HG03060 (cell line): ENCODE measurements around the gene MOCS3.

Source experiments
- ATAC-seq: cut with Tn5 transposase; IDR thresholded peaks from one replicate; pipeline ENCODE4 v1.9.1; 2021; ENCODE audit warnings: low read depth, moderate number of reproducible peaks; ENCODE audit not compliant: unreplicated experiment

Gene MOCS3

GRCh38 chr20:50980071-50980681, 21.6 kb downstream of the MOCS3 start:
- ATAC-seq, result no peak

DNA sequence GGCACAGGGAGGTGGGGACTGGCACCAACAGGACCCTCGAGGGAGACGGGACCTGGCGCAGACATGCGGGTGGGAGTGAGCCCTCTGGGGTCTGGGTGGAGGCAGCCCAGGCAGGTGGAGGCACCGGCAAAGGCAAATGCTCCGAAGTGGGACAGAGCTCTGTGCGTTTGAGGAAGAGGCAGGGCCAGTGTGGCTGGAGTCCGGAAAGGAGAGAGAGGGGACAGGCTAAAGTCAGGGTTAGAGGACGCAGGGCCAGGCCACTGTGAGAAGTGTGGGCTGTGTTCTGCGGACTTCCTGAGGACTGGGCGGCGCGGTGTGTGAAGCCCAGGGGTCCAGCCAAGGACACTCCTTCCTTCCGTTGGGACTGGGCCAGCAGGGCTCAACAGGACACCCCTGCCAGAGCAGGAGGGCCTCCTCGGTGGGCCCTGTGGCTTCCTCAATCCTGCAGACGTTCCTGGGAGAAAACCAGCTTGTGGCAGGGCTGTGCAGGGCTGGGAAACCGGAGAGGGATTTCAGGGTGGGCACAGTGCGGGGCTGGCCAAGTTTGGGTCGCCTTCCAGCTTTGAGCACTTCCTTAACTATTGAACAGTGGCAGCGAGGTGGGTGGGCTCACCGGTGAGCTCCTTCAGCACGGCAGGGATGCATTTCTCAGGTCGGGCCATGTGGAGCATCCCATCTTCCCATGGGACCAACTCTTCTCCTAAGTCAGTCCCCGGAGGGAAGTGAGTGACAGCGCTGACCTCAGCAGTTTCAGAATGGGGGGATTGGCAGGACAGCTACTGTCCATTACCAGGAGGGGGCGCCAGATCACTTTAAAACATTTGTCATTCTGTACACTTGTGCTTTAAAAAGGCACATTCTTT, 22.5 kb downstream of the MOCS3 start:
- ATAC-seq, result no peak

GRCh38 chr20:50981714-50982048, 23.1 kb downstream of the MOCS3 start:
- ATAC-seq, result no peak

DNA sequence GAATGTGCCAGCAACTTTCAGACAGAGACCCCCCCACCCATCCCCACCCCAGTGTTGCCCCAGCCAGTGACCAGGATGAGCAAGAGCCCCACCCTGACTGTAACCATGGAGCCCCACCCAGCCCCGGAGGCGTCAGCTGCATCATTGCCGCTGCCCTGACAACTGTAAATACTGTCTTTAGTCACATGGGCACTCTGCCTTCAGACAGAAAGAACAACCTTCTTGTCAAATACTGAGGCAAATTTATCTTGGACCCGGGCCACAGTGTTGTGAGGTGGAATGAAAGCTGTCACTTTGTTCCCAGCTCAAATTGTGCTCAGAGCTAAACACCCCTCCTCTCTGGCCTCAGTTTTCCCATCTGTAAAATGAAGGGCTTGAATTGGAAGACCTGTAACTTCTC, 23.7 kb downstream of the MOCS3 start:
- ATAC-seq, result no peak

- ATAC-seq, result no peak
These were observed 24.7 kb downstream of the MOCS3 start for GRCh38 chr20:50983321-50983720.

DNA sequence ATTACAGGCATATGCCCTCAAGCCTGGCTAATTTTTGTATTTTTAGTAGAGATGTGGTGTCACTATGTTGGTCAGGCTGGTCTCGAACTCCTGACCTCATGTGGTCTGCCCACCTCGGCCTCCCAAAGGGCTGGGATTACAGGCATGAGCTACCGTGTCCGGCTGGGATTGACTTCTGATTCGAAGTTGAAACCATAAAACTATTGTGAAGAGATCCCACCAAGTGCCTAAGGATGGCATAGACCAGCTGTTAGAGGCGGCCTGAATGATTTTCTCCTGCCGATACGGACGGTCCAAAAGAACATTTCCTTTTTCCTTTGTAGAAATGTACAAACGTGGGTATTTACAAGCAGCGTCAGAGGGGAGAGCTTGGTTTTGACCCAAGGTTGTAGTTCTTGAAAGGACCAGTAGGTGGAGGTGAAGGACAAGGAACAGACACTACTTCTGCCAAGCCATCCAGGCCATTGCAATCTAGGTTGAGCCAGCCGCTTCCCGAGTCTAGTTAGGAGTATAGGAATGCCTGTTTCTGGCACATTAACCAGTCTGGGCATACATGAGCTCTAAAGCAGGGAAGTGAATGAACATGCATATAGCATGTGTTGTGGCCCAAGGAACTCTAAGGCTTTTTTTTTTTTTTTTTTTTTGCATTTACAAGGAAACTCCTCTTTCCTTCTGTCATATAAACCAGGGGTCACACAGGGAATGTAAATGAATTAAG, 29.0 kb downstream of the MOCS3 start:
- ATAC-seq, result no peak

DNA sequence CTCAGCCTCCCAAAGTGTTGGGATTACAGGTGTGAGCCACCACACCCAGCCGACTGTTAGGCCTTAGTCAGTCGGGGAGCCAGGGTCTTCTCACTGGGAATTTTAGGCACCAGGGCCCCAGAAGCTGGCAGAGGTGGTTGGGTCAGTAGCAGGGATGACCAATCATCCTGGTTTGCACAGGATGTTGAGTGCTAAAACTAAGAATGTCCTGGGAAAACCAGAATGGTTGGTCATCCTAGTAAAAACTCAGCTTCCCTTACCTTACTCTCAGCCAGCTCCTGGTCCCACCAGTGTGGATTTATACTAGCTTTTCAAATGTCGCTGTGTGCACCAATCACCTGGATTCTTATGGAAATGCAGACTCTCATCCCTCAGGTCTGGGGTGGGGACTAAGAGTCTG, 32.5 kb downstream of the MOCS3 start:
- no peak for ATAC-seq

DNA sequence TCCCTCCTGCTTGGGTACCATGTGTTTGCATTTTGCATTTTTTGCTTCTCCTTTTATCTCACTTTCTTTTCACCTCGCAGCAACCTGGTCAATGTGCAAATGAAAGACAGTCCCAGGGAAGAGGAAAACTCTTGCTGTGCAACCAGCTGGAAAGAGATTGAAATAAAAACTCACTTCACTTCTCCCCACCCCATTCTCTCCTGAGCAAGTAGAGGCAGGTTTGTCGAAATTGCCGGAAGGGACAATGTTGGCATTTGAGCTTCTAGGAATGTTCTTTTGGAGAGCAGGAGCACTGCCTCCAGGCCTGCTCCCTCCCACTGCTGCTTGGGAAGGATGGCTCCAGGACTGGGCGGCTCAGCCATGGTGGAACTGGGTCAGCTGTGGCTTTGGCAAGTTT, 33.7 kb downstream of the MOCS3 start:
- no peak for ATAC-seq

- no peak for ATAC-seq
These were observed 34.3 kb downstream of the MOCS3 start for GRCh38 chr20:50992733-50993457.

DNA sequence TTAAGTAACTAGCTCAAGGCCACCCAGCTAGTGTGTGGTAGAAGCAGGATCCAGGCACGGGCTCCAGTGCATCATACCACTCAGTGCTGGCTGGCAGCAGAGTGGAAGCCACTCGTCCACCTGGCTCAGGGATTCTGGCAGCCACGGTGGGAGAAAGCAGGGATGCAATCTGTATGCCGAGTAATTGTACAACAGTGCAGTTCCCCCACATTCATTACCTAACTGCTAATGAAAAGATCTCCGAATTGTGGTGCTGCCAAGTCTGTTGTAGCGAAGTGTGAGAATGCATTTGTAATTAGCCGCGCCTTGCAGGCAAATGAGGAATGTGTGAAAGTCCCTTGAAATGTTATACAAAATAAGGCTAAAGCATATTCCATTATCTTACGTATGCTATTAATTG, 35.3 kb downstream of the MOCS3 start:
- ATAC-seq, result no peak

DNA sequence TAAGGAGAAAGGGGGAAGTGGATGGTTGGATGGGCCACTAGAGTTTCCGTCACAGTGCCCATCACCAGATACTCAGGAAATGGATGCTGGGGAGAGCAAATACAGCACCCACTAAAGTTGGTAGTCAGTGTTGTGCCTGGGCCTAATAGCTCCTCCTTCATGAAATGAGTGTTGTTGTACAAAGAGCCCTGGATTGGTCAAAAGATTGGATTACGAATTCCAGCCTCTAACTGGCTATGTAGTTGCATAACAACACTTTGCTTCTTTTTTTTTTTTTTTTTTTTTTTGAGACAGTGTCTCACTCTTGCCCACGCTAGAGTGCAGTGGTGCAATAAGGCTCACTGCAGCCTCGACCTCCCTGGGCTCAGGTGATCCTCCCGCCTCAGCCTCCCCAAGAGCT, 36.9 kb downstream of the MOCS3 start:
- ATAC-seq, result no peak

DNA sequence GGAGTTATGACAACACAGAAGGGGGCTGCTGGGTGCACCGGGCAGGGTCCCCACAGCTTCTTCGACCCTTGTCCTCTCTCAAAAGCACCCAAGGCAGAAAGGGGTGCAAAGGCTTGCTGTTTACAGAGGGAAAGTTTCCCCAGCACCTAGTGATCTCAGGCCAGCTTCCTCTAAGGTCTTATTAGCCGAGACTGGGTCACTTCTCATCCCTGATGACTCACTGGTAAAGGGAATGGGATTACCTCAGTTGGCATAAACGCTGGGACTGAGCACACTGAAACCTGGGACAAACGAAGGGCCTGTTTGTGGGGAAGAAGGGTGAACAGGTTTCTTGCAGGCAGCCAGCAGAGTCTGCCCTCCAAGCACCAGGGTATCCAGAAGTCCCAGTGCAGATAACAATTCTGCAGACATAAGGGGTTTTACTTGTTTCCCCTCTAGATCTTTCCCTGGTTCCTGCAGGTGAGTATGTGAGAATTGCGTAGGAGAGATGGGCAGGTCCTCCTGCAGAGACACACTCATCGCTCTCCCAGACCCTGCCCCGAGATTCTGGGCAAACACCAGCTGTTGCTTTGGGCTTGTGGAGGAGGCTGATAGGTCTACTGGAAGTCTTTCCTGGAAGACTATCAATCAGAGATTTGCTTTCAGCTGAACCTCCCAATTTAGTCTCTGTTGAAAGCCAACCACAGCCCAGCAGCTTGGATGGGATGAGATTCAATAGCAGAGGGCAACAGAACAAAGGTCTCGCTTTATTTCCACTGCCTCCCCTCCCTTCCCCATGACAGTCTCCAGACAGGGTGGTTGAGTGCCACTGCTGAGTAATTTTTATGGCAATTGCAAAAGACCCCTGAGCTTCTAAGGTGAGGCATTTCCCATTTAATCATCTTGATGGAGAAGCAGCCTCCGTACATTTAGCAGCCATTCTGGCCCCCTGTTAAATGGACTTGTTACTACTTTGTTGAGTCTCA, 38.6 kb downstream of the MOCS3 start:
- no peak for ATAC-seq

DNA sequence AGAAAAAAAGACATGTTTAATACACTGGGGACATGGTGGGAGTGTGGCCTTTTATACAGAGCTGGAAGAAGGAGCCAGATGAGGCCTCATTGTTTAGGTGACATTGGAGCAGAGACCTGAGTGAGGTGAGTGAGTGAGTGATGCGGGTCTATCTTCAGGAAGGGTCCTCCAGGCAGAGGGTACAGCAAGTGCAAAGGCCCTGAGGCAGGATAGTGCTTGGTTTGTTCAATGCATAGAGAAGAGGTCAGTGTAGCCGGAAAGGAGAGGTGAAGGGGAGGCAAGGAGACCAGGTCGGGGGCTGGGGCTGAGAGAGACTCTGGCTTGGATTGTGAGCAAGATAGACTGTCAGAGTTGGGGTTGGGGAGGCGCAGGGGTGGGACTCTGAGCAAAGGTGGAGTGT, 40.7 kb downstream of the MOCS3 start:
- no peak for ATAC-seq

DNA sequence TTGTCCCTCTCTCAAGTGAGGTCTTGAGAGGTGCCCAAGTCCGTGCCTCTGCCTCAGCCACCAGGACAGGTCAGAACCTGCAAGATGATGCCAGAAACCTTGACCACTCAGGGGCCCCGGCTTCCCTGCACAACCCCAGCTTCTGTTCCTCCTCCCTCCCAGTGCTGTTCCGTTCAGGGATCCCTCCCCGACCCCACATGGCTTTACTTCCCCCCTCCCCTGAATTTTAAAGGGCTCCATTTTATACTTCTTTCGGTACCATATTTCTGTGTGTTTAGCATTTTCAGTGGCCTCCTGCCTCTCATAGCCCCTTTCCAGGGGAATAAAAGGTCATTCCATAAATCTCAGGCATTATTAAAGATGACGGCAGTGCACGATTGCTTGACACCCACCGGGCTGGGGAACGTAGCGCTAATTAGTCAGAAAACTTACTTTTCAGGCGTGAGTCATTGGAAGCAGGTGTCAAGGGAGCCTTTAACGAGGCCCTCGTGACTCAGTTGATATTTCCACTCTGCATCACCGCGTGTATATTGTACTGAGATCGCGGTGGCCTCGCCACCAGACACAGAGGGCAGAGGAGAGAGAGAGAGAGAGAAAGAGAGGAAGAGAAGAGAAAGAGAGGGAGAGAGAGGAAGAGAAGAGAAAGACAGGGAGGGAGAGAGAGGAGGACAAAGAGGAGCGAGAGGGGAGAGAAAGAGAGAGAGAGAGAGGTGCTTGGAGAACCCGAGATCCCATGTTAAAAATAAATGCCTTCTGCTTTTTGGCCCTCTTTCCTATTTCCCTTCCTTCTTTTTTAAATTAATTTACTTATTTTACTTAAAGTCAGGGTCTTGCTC, 43.0 kb downstream of the MOCS3 start:
- no peak for ATAC-seq

GRCh38 chr20:51002633-51003032, 44.0 kb downstream of the MOCS3 start:
- no peak for ATAC-seq

GRCh38 chr20:51003753-51004152, 45.1 kb downstream of the MOCS3 start:
- ATAC-seq, result no peak

DNA sequence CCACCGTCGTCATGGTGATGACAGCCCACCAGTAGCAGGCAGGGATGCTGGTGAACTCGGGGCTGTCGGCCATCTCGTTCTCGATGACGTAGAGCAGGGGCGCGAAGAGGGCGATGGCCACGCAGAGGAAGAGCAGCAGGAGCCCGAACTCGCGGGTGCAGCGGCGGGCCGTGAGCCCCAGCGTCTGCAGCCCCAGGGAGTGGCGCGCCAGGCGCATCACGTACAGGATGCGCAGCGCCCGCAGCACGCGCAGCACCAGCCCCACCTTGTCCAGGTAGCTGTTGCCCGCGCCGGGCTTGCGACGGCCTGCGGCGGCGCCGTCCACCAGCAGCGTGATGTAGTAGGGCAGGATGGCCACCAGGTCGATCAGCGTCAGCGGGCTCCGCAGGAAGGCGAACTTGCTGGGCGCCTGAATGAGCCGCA, 45.7 kb downstream of the MOCS3 start:
- ATAC-seq, result no peak

DNA sequence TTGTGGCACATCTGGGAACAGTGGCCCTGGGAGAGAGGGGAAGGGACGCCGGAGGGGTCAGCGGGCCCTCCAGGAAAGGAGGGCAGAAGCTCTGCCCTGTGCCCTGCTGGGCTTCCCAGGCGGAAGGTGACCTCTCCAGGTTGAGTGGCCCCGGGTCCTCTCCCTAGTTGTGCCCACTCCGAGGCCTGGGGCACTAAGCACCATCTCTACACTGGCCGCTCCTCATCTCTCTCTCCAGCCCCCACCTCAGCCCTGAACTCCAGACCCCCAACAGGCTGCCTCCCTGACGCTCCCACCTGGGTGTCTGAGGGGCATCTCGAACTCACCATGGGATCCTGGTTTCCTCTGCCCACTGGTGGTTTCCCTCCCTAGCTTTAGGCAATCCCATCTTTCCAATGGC, 46.2 kb downstream of the MOCS3 start:
- ATAC-seq, result no peak

DNA sequence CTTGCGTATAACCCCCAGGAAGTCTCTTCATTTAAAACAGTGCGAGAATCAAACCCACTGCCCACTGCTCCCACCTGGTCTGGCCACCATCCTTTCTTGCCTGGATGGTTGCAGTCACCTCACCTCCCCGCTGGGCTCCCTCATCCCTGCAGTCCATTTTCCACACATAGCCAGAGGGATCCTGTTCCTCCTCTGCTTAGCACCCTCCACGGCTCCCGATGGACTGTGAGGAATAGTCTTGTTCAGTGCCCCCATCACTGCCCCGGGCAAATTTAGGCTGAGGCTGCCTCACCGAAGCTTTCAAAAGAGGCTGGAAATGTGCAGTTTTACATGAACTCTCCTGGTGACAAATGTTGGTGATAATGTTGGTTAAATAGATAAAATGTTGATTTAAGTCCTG, 46.6 kb downstream of the MOCS3 start:
- ATAC-seq, result no peak
